Mesenchymal stem cell (in vitro differentiated cells and primary cell): ENCODE results near the gene LDLRAD3.
A peak's percentile ranks its signal among the peaks of the same experiment; 100 is the strongest.

Experiments used
- DNase-seq: peaks from one replicate; pipeline ENCODE4 v3.0.0-alpha.2; 2013
- H2AFZ ChIP-seq: one replicate; pipeline ENCODE4 v1.6.1; 2013; ENCODE audit warnings: low read depth, mild to moderate bottlenecking, control low read depth, inconsistent platforms, low read length, moderate library complexity
- H2AK5ac ChIP-seq: 2 replicates; pipeline ENCODE4 v1.6.1; 2013; ENCODE audit warnings: low read length, moderate library complexity, mild to moderate bottlenecking, inconsistent platforms; ENCODE audit not compliant: severe bottlenecking
- H2BK120ac ChIP-seq: one replicate; pipeline ENCODE4 v1.6.1; 2013; ENCODE audit warnings: low read depth, mild to moderate bottlenecking, inconsistent platforms, low read length, moderate library complexity
- H2BK12ac ChIP-seq, 2 experiments: one replicate each; pipeline ENCODE4 v1.6.1; 2013; ENCODE audit warnings: inconsistent platforms in 2 of 2, low read length in 2 of 2, mild to moderate bottlenecking in 2 of 2, moderate library complexity in 2 of 2, control low read depth in 1 of 2
- H2BK15ac ChIP-seq: one replicate; pipeline ENCODE4 v1.6.1; 2013; ENCODE audit warnings: mild to moderate bottlenecking, low read depth, inconsistent platforms; ENCODE audit not compliant: poor library complexity, severe bottlenecking
- H2BK5ac ChIP-seq: 2 replicates; pipeline ENCODE4 v1.6.1; 2013; ENCODE audit warnings: low read depth, mild to moderate bottlenecking, low read length, control low read depth, inconsistent platforms; ENCODE audit not compliant: poor library complexity, severe bottlenecking
- H3K14ac ChIP-seq, 2 experiments: one replicate each; pipeline ENCODE4 v1.6.1; 2013; ENCODE audit warnings: inconsistent platforms in 2 of 2, low read length in 2 of 2, control low read depth in 1 of 2, mild to moderate bottlenecking in 1 of 2, moderate library complexity in 1 of 2
- H3K18ac ChIP-seq, 2 experiments: one replicate each; pipeline ENCODE4 v1.6.1; 2013; ENCODE audit warnings: inconsistent platforms in 2 of 2, low read length in 2 of 2, control low read depth in 1 of 2, low read depth in 1 of 2, mild to moderate bottlenecking in 1 of 2
- H3K23ac ChIP-seq, 2 experiments: one replicate each; pipeline ENCODE4 v1.6.1; 2013; ENCODE audit warnings: inconsistent platforms in 2 of 2, low read length in 2 of 2, mild to moderate bottlenecking in 2 of 2, moderate library complexity in 2 of 2, control low read depth in 1 of 2
- H3K27ac ChIP-seq: 2 replicates; pipeline ENCODE4 v1.5.1; 2013; ENCODE audit warnings: mild to moderate bottlenecking, moderate library complexity, low read length, control low read depth, inconsistent platforms; ENCODE audit not compliant: poor library complexity, severe bottlenecking
- H3K27me3 ChIP-seq, 2 experiments: 2 replicates each; pipeline versions ENCODE4 v1.6.1 to v1.7.0; 2013; ENCODE audit warnings: low read length in 2 of 2, mild to moderate bottlenecking in 2 of 2, moderate library complexity in 2 of 2, control low read depth in 1 of 2, inconsistent platforms in 1 of 2; ENCODE audit not compliant: control insufficient read depth in 1 of 2, insufficient read depth in 1 of 2
- H3K36me3 ChIP-seq, 2 experiments: 2 replicates each; pipeline versions ENCODE4 v1.6.1 to v1.7.0; 2013; ENCODE audit warnings: low read length in 2 of 2, control low read depth in 1 of 2, inconsistent platforms in 1 of 2, low read depth in 1 of 2, mild to moderate bottlenecking in 1 of 2; ENCODE audit not compliant: insufficient read depth in 2 of 2, control insufficient read depth in 1 of 2
- H3K4ac ChIP-seq, 2 experiments: one replicate each; pipeline ENCODE4 v1.6.1; 2013; ENCODE audit warnings: inconsistent platforms in 2 of 2, low read length in 2 of 2, mild to moderate bottlenecking in 2 of 2, moderate library complexity in 2 of 2, control low read depth in 1 of 2, low read depth in 1 of 2
- H3K4me1 ChIP-seq: 2 replicates; pipeline ENCODE4 v1.6.1; 2013; ENCODE audit warnings: low read depth, low read length, control low read depth; ENCODE audit not compliant: control insufficient read depth, insufficient read depth
- H3K4me2 ChIP-seq: 2 replicates; pipeline ENCODE4 v1.6.1; 2013; ENCODE audit warnings: low read length, mild to moderate bottlenecking, inconsistent platforms; ENCODE audit not compliant: poor library complexity, severe bottlenecking
- H3K4me3 ChIP-seq, 2 experiments: 2 replicates each; pipeline versions ENCODE4 v1.5.1 to v1.7.0; 2013; ENCODE audit warnings: low read length in 2 of 2, mild to moderate bottlenecking in 2 of 2, control low read depth in 1 of 2, low read depth in 1 of 2; ENCODE audit not compliant: insufficient read depth in 1 of 2
- H3K79me1 ChIP-seq: replicated peaks from 2 replicates; pipeline ENCODE4 v1.6.1; 2013; ENCODE audit warnings: mild to moderate bottlenecking, control low read depth, low read length, inconsistent platforms; ENCODE audit not compliant: poor library complexity, severe bottlenecking
- H3K9ac ChIP-seq: 2 replicates; pipeline ENCODE4 v1.7.0; 2013; ENCODE audit warnings: mild to moderate bottlenecking, low read length, moderate library complexity
- H3K9me3 ChIP-seq: 2 replicates; pipeline ENCODE4 v1.7.0; 2013; ENCODE audit warnings: mild to moderate bottlenecking, low read length; ENCODE audit not compliant: control insufficient read depth
- H4K8ac ChIP-seq: one replicate; pipeline ENCODE4 v1.6.1; 2013; ENCODE audit warnings: inconsistent platforms, mild to moderate bottlenecking, low read length, moderate library complexity
- H4K91ac ChIP-seq: one replicate; pipeline ENCODE4 v1.6.1; 2013; ENCODE audit warnings: mild to moderate bottlenecking, low read length, inconsistent platforms
- WGBS: methylation state at CpG from one replicate; pipeline ENCODE4 v1.1.7; 2013; ENCODE audit warnings: mixed read lengths; 5-methylcytosine and 5-hydroxymethylcytosine counted together

The LDLRAD3 gene

DNA sequence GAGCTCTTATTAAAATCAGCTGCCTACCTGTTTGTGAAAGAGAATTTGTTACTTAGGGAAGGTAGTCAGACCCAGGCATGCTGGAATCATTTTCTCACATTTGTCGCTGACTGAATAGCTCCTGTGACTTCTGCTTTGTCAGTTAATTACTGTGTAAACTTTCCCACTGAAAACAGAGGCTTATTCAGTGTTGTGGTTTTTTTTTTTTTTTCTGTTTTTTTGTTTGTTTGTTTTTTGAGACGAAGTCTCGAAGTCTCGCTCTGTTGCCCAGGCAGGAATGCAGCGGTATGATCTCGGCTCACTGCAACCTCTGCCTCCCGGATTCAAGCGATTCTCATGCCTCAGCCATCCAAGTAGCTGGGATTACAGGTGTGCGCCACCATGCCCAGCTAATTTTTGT lies 5.6 kb upstream of the LDLRAD3 start:
- Histone ChIP-seq H3K4ac (no peak overlapping the region), H2BK5ac (no peak overlapping the region), H3K27me3 (peaks cover 0 to 7% of the 10 kb centered on the region in 2 experiments), H3K14ac (no peak overlapping the region), H2BK120ac (no peak overlapping the region), H3K9ac (no peak overlapping the region), H2AK5ac (no peak overlapping the region), H2BK12ac (no peak overlapping the region), H4K8ac (no peak overlapping the region), H4K91ac (no peak overlapping the region), H3K18ac (no peak overlapping the region), H3K4me1 (no peaks in the 10 kb centered on the region), H2AFZ (no peak overlapping the region), H3K36me3 (no peaks in the 10 kb centered on the region), H3K4me2 (no peak overlapping the region), H3K23ac (no peak overlapping the region), H3K27ac (no peak overlapping the region), H3K79me1 (no peaks in the 10 kb centered on the region), H3K4me3 (no peak overlapping the region), H2BK15ac (no peak overlapping the region), H3K9me3 (no peaks in the 10 kb centered on the region)
- DNase-seq, result no peak
- 75% methylated on average over 9 of the region's 9 CpGs for WGBS

- H2BK12ac ChIP-seq, result peak overlapping the region in 1 of 2 experiments; percentile 88
- H3K4me3 ChIP-seq, result peak overlapping the region in 1 of 2 experiments; percentile 74
- H3K14ac ChIP-seq, result no peak overlapping the region
- H2BK15ac ChIP-seq, result no peak overlapping the region
- peak overlapping the region; percentile 63 for H2AFZ ChIP-seq
- no peaks in the 10 kb centered on the region for H3K9me3 ChIP-seq
- no peaks in the 10 kb centered on the region for H3K36me3 ChIP-seq
- WGBS, result 55% methylated on average over 9 of the region's 9 CpGs
- no peak overlapping the region for H3K23ac ChIP-seq
- no peak overlapping the region for H4K8ac ChIP-seq
- peak overlapping the region; percentile 85 for H3K4me2 ChIP-seq
- DNase-seq, result no peak
- peak overlapping the region; percentile 79 for H3K27ac ChIP-seq
- no peak overlapping the region for H2BK5ac ChIP-seq
- H3K9ac ChIP-seq, result peak overlapping the region; percentile 84
- H3K18ac ChIP-seq, result no peak overlapping the region
- H2BK120ac ChIP-seq, result no peak overlapping the region
- peak overlapping the region in 1 of 2 experiments; percentile 76 for H3K4ac ChIP-seq
- peaks cover 0 to 7% of the 10 kb centered on the region in 2 experiments for H3K27me3 ChIP-seq
- H3K4me1 ChIP-seq, result peaks cover 10% of the 10 kb centered on the region
- peaks cover 18% of the 10 kb centered on the region for H3K79me1 ChIP-seq
- H2AK5ac ChIP-seq, result no peak overlapping the region
- no peak overlapping the region for H4K91ac ChIP-seq
Measured at GRCh38 chr11:35943309-35943708, 553 bp upstream of the LDLRAD3 start.

GRCh38 chr11:35944503-35945136 lies 758 bp downstream of the LDLRAD3 start:
- peak overlapping the region; percentile 35 for H2BK120ac ChIP-seq
- H3K9me3 ChIP-seq, result no peaks in the 10 kb centered on the region
- peak overlapping the region; percentile 56 for H2BK15ac ChIP-seq
- peak overlapping the region; percentile 42 for H3K27ac ChIP-seq
- H3K27me3 ChIP-seq, result peaks cover 0 to 3% of the 10 kb centered on the region in 2 experiments
- peak overlapping the region; percentile 90 for H3K9ac ChIP-seq
- H4K8ac ChIP-seq, result peak overlapping the region; percentile 73
- peak overlapping the region; percentile 2 for H2AFZ ChIP-seq
- peak overlapping the region in 1 of 2 experiments; percentile 46 for H3K23ac ChIP-seq
- no peak overlapping the region for H4K91ac ChIP-seq
- H3K79me1 ChIP-seq, result peaks cover 31% of the 10 kb centered on the region
- H3K4me3 ChIP-seq, result peak overlapping the region; percentile 74 to 90
- no peak overlapping the region for H2BK5ac ChIP-seq
- peak overlapping the region; percentile 95 for H3K4me2 ChIP-seq
- H3K4ac ChIP-seq, result peak overlapping the region in 1 of 2 experiments; percentile 69
- H3K4me1 ChIP-seq, result peaks cover 10% of the 10 kb centered on the region
- DNase-seq, result no peak
- no peaks in the 10 kb centered on the region for H3K36me3 ChIP-seq
- H2BK12ac ChIP-seq, result peak overlapping the region in 1 of 2 experiments; percentile 55
- peak overlapping the region; percentile 49 to 91 for H3K18ac ChIP-seq
- peak overlapping the region; percentile 8 for H2AK5ac ChIP-seq
- H3K14ac ChIP-seq, result peak overlapping the region in 1 of 2 experiments; percentile 57
- 18% methylated on average over 32 of the region's 32 CpGs for WGBS

GRCh38 chr11:35945137-35945518 lies 1.3 kb downstream of the LDLRAD3 start:
- H3K4me2 ChIP-seq, result peak overlapping the region; percentile 95
- no peak overlapping the region for H3K27ac ChIP-seq
- no peak overlapping the region for H2BK5ac ChIP-seq
- peaks cover 10% of the 10 kb centered on the region for H3K4me1 ChIP-seq
- no peak overlapping the region for H4K8ac ChIP-seq
- no peak for DNase-seq
- H3K18ac ChIP-seq, result no peak overlapping the region
- H2AK5ac ChIP-seq, result peak overlapping the region; percentile 8
- H3K14ac ChIP-seq, result no peak overlapping the region
- peak overlapping the region; percentile 90 for H3K9ac ChIP-seq
- no peaks in the 10 kb centered on the region for H3K27me3 ChIP-seq
- H2BK15ac ChIP-seq, result no peak overlapping the region
- H3K4ac ChIP-seq, result no peak overlapping the region
- H3K4me3 ChIP-seq, result peak overlapping the region in 1 of 2 experiments; percentile 90
- H3K23ac ChIP-seq, result peak overlapping the region in 1 of 2 experiments; percentile 46
- no peak overlapping the region for H4K91ac ChIP-seq
- H2AFZ ChIP-seq, result no peak overlapping the region
- H3K9me3 ChIP-seq, result no peaks in the 10 kb centered on the region
- peak overlapping the region in 1 of 2 experiments; percentile 17 for H2BK12ac ChIP-seq
- H3K36me3 ChIP-seq, result no peaks in the 10 kb centered on the region
- no peak overlapping the region for H2BK120ac ChIP-seq
- peaks cover 35% of the 10 kb centered on the region for H3K79me1 ChIP-seq
- 93% methylated on average over 2 of the region's 2 CpGs for WGBS
